Ascending aorta (tissue), 2 donors: ENCODE measurements around the gene NOSIP. TPM values are rescaled to one million over a fixed set of nuclear protein-coding genes. Genes with fewer than 3 reads are reported as not detected.

ENCODE experiments used
- DNase-seq, 2 donors: peaks; one replicate each; pipeline ENCODE4 v3.0.0-alpha.2; 2019; ENCODE audit warnings: low spot score in 2 of 2
- H3K27ac ChIP-seq, 2 donors: fragments of 200-600 bp; sonication (generic); one replicate each; pipeline ENCODE4 v1.5.1; 2016 to 2017; ENCODE audit warnings: mild to moderate bottlenecking in 1 of 2
- H3K27me3 ChIP-seq: fragments of 200-600 bp; sonication (generic); one replicate; pipeline ENCODE4 v1.5.1; 2017
- H3K36me3 ChIP-seq, 2 donors: fragments of 200-600 bp; sonication (generic); one replicate each; pipeline ENCODE4 v1.5.1; 2016
- H3K4me1 ChIP-seq, 2 donors: fragments of 200-600 bp; sonication (generic); one replicate each; pipeline ENCODE4 v1.5.1; 2016 to 2017; ENCODE audit warnings: mild to moderate bottlenecking in 1 of 2
- H3K4me3 ChIP-seq, 2 donors: fragments of 200-600 bp; sonication (generic); one replicate each; pipeline ENCODE4 v1.5.1; 2016 to 2017; ENCODE audit warnings: mild to moderate bottlenecking in 1 of 2
- H3K9me3 ChIP-seq, 2 donors: fragments of 200-600 bp; sonication (generic); one replicate each; pipeline ENCODE4 v1.5.1; 2016
- intact Hi-C: fragments of 100-400 bp; cut with DNase I; formaldehyde crosslinking; loops from one replicate; pipeline ENCODE4 v1.15.1; 2023
- total RNA-seq: library from RNA; depleted of rRNA; stranded (reverse); fragments of >200 nt; gene quantifications from one replicate; pipeline ENCODE4 v1.1.0, GENCODE V29; 2016
- TF ChIP-seq, protein P1 (sequence below), 3 experiments: fragments of 200-600 bp in 2 of 3; fragments of 450-650 bp in 1 of 3; sonication (generic) in 2 of 3; IDR thresholded peaks; one replicate each; pipeline ENCODE4 v1.5.1; 2016 to 2019; ENCODE audit warnings: antibody characterized with exemption in 3 of 3, mild to moderate bottlenecking in 1 of 3, moderate library complexity in 1 of 3

Gene NOSIP
- total RNA-seq, 1 donor from 2014 or later, result 85.3 TPM

DNA sequence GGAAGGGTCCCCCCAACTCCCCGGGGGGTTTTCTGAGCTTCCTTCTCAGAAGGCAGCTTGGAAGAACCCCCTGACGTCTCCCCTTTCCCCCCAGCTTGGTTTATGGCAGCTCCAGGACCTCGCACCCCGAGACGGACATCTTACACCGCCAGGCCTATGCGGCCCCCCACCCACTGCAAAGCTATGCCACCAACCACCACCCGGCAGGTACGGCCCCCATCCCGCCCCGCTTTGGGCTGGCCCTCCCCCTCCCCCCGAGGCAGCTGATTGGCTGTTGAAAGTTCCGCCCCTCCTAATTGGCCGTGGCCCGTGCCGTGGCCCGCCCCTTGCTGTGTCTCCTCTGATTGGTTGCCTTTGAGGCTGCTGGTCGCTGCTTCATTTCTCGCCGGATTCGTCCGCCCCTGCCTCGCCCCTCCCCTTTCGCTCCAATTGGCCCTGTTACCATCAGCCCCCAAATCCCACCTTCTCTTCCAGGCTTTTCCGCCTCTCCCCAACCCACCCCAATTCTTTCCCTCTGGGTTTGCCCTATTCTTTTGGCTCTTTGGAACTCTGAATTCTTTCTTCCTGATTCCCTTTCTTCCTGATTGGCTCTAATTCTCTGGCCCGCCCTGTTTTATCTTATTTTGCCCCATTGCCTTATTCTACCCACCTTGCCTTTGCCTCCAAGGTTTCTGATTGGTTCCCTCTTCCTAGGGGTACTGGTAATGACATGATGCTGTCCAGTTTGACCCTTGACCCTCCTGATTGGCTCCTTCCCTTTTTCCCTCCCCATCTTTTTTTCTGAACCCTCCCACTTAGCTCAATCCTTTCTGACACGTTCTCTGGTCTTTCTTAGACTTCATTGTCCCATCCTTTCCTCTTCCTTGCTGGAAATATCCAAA, 13.1 kb upstream of the NOSIP start:
- Histone ChIP-seq H3K36me3 (peaks cover 39 to 43% of the 10 kb centered on the region in 2 donors), H3K9me3 (no peaks in the 10 kb centered on the region), H3K27me3 (no peaks in the 10 kb centered on the region), H3K27ac (peak overlapping the region; percentile 82 to 87), H3K4me3 (peak overlapping the region; percentile 81 to 91), H3K4me1 (peaks cover 2 to 12% of the 10 kb centered on the region in 2 donors)
- intact Hi-C loops, result loop anchor here (1.0 to 5.0 kb wide), 4 partner anchors 47 to 274 kb away; partner anchors contain the start of genes AP2A1, DKKL1, PNKP and RRAS
- peak; percentile 81 to 97 for DNase-seq
- TF ChIP-seq, protein P1, sequence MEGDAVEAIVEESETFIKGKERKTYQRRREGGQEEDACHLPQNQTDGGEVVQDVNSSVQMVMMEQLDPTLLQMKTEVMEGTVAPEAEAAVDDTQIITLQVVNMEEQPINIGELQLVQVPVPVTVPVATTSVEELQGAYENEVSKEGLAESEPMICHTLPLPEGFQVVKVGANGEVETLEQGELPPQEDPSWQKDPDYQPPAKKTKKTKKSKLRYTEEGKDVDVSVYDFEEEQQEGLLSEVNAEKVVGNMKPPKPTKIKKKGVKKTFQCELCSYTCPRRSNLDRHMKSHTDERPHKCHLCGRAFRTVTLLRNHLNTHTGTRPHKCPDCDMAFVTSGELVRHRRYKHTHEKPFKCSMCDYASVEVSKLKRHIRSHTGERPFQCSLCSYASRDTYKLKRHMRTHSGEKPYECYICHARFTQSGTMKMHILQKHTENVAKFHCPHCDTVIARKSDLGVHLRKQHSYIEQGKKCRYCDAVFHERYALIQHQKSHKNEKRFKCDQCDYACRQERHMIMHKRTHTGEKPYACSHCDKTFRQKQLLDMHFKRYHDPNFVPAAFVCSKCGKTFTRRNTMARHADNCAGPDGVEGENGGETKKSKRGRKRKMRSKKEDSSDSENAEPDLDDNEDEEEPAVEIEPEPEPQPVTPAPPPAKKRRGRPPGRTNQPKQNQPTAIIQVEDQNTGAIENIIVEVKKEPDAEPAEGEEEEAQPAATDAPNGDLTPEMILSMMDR (IDR thresholded peaks at IDR 0.05), result no peak

- TF ChIP-seq, protein P1 (IDR thresholded peaks at IDR 0.05), result no peak
- intact Hi-C loops, result loop anchor here (1.0 to 5.0 kb wide), 4 partner anchors 48 to 275 kb away; partner anchors contain the start of genes AP2A1, DKKL1, PNKP and RRAS
- peaks cover 37% of the 10 kb centered on the region in 2 donors for H3K36me3 ChIP-seq
- no peaks in the 10 kb centered on the region for H3K9me3 ChIP-seq
- H3K27me3 ChIP-seq, result no peaks in the 10 kb centered on the region
- H3K27ac ChIP-seq, result peak overlapping the region; percentile 82 to 87
- peak overlapping the region; percentile 81 to 91 for H3K4me3 ChIP-seq
- H3K4me1 ChIP-seq, result peaks cover 2 to 12% of the 10 kb centered on the region in 2 donors
- no peak for DNase-seq
Observed at GRCh38 chr19:49592486-49593232, 12.3 kb upstream of the NOSIP start.

GRCh38 chr19:49591731-49592485, 11.6 kb upstream of the NOSIP start:
- no peak for DNase-seq
- peaks cover 29% of the 10 kb centered on the region in 2 donors for H3K36me3 ChIP-seq
- H3K27ac ChIP-seq, result peak overlapping the region; percentile 82 to 87
- peak overlapping the region; percentile 81 to 91 for H3K4me3 ChIP-seq
- TF ChIP-seq, protein P1 (IDR thresholded peaks at IDR 0.05), result no peak
- H3K27me3 ChIP-seq, result no peaks in the 10 kb centered on the region
- H3K4me1 ChIP-seq, result peaks cover 2 to 12% of the 10 kb centered on the region in 2 donors
- no peaks in the 10 kb centered on the region for H3K9me3 ChIP-seq
- intact Hi-C loops, result loop anchor here (2.0 to 5.0 kb wide), 4 partner anchors 85 to 275 kb away; partner anchors contain the start of genes AP2A1, DKKL1, PNKP and PRMT1

GRCh38 chr19:49590971-49591730, 10.8 kb upstream of the NOSIP start, which contains the start of gene PRR12:
Gene PRR12 (plus strand): TSS chr19:49591182. CDS start chr19:49591655, 473 bp downstream.
- Histone ChIP-seq H3K4me1 (peaks cover 2 to 12% of the 10 kb centered on the region in 2 donors), H3K27ac (peak within 1 kb of the TSS; percentile 82 to 87), H3K27me3 (no peaks in the 10 kb centered on the region), H3K4me3 (peak within 1 kb of the TSS; percentile 81 to 91), H3K36me3 (peaks cover 21 to 22% of the 10 kb centered on the region in 2 donors), H3K9me3 (no peaks in the 10 kb centered on the region)
- DNase-seq, result no peak
- TF ChIP-seq, protein P1 (IDR thresholded peaks at IDR 0.05), result no peak
- intact Hi-C loops, result loop anchor here (1.0 to 5.0 kb wide), 5 partner anchors 73 to 276 kb away; partner anchors contain the start of genes AP2A1, DKKL1, PNKP and PRMT1
